SK-N-SH (cell line): ENCODE measurements around the gene ACTN4. TPM values are rescaled to one million over a fixed set of nuclear protein-coding genes. Genes with fewer than 3 reads are reported as not detected.

Source experiments
- CTCF ChIA-PET: fragments of 300-600, 350-600 bp; formaldehyde crosslinking; extraction: SDS; loops from one replicate; lab custom pipeline; 2021; lab: Yijun Ruan, JAX
- POLR2A ChIA-PET: fragments of 350-600 bp; sonication (Branson Sonifier 250); formaldehyde crosslinking; extraction: SDS; loops from one replicate; lab custom pipeline; 2020; ENCODE audit warnings: antibody characterized with exemption, inconsistent platforms; lab: Yijun Ruan, JAX
- DNase-seq: peaks from one replicate; pipeline ENCODE4 v3.0.0; 2012
- H2AFZ ChIP-seq: fragments of 200-600 bp; sonication (generic); 2 replicates; pipeline ENCODE4 v1.8.1; 2016; ENCODE audit warnings: antibody characterized with exemption, mild to moderate bottlenecking, low read depth
- H3F3A ChIP-seq: fragments of 200-600 bp; sonication (generic); replicated peaks from 2 replicates; pipeline ENCODE3; 2016; ENCODE audit warnings: antibody characterized with exemption, mild to moderate bottlenecking; ENCODE audit not compliant: insufficient read depth
- H3K27ac ChIP-seq, 2 experiments: fragments of 200-500 bp in 1 of 2; fragments of 200-600 bp in 1 of 2; sonication (Bioruptor generic) in 1 of 2; sonication (generic), shearing (Covaris generic) in 1 of 2; 2 replicates each; pipeline versions ENCODE4 v1.5.1 to v1.6.1; 2014 to 2016; ENCODE audit warnings: low read depth in 2 of 2, inconsistent platforms in 1 of 2, low read length in 1 of 2, mild to moderate bottlenecking in 1 of 2, mixed read lengths in 1 of 2
- H3K27me3 ChIP-seq: fragments of 200-600 bp; sonication (generic), shearing (Covaris generic); 2 replicates; pipeline ENCODE4 v1.6.1; 2016; ENCODE audit warnings: mixed run types; ENCODE audit not compliant: insufficient read depth
- H3K36me3 ChIP-seq, 2 experiments: fragments of 200-500 bp in 1 of 2; fragments of 200-600 bp in 1 of 2; sonication (Bioruptor generic) in 1 of 2; sonication (generic) in 1 of 2; replicated peaks in 1 of 2; 2 replicates each; pipeline versions ENCODE3 to v1.5.1; 2014 to 2016; ENCODE audit warnings: low read length in 1 of 2, mild to moderate bottlenecking in 1 of 2; ENCODE audit not compliant: insufficient read depth in 2 of 2, control insufficient read depth in 1 of 2
- H3K4me1 ChIP-seq, 2 experiments: fragments of 200-500 bp in 1 of 2; fragments of 200-600 bp in 1 of 2; sonication (Bioruptor generic) in 1 of 2; sonication (generic), shearing (Covaris generic) in 1 of 2; 2 replicates each; pipeline versions ENCODE4 v1.5.1 to v1.6.1; 2014 to 2016; ENCODE audit warnings: low read depth in 1 of 2, low read length in 1 of 2, mixed run types in 1 of 2; ENCODE audit not compliant: insufficient read depth in 2 of 2, control insufficient read depth in 1 of 2
- H3K4me2 ChIP-seq: fragments of 200-600 bp; sonication (generic), shearing (Covaris generic); 2 replicates; pipeline ENCODE4 v1.6.1; 2017; ENCODE audit warnings: mixed run types
- H3K4me3 ChIP-seq, 2 experiments: fragments of 200-500 bp in 1 of 2; fragments of 200-600 bp in 1 of 2; sonication (Bioruptor generic) in 1 of 2; sonication (generic), shearing (Covaris generic) in 1 of 2; 2 replicates each; pipeline versions ENCODE4 v1.5.1 to v1.8.1; 2014 to 2016; ENCODE audit warnings: low read depth in 2 of 2, inconsistent platforms in 1 of 2, low read length in 1 of 2, mild to moderate bottlenecking in 1 of 2, mixed read lengths in 1 of 2, moderate library complexity in 1 of 2
- H3K79me2 ChIP-seq: fragments of 200-600 bp; sonication (generic); 2 replicates; pipeline ENCODE4 v1.8.1; 2017; ENCODE audit warnings: mild to moderate bottlenecking; ENCODE audit not compliant: insufficient read depth
- H3K9ac ChIP-seq: fragments of 200-600 bp; sonication (generic); 2 replicates; pipeline ENCODE4 v1.6.1; 2017; ENCODE audit warnings: mixed run types
- H3K9me2 ChIP-seq: fragments of 200-600 bp; sonication (generic); 2 replicates; pipeline ENCODE4 v1.6.1; 2017; ENCODE audit warnings: mixed run types
- H3K9me3 ChIP-seq: fragments of 200-600 bp; sonication (generic); 2 replicates; pipeline ENCODE4 v1.6.1; 2017; ENCODE audit warnings: mixed run types, mild to moderate bottlenecking, moderate library complexity
- H4K20me1 ChIP-seq: fragments of 200-600 bp; sonication (generic); 2 replicates; pipeline ENCODE4 v1.6.1; 2017; ENCODE audit warnings: mild to moderate bottlenecking, mixed run types; ENCODE audit not compliant: insufficient read depth
- EP300 ChIP-seq, 2 experiments: IDR thresholded peaks; 2 replicates each; pipeline versions ENCODE4 v1.4.0 to v1.6.1; 2012; ENCODE audit warnings: borderline replicate concordance in 1 of 2, low read depth in 1 of 2, low read length in 1 of 2
- GABPA ChIP-seq: IDR thresholded peaks from 2 replicates; pipeline ENCODE4 v1.4.0; 2012; ENCODE audit warnings: low read depth, mild to moderate bottlenecking
- GATA2 ChIP-seq: sonication (generic); formaldehyde crosslinking; IDR thresholded peaks from 2 replicates; pipeline ENCODE4 v1.5.0; 2020; ENCODE audit warnings: mild to moderate bottlenecking, missing genetic modification reagents
- MEF2A ChIP-seq: IDR thresholded peaks from 2 replicates; pipeline ENCODE4 v1.4.0; 2012; ENCODE audit warnings: low read depth, borderline replicate concordance
- MXI1 ChIP-seq: IDR thresholded peaks from 2 replicates; pipeline ENCODE4 v1.6.1; 2012; ENCODE audit warnings: mild to moderate bottlenecking, low read depth, low read length, improper control_type of control experiment
- NFIC ChIP-seq: IDR thresholded peaks from 2 replicates; pipeline ENCODE4 v1.4.0; 2012; ENCODE audit warnings: borderline replicate concordance
- POLR2AphosphoS5 ChIP-seq: IDR thresholded peaks from 2 replicates; pipeline ENCODE4 v1.6.1; 2012; ENCODE audit warnings: low read depth, low read length
- RFX5 ChIP-seq: IDR thresholded peaks from 2 replicates; pipeline ENCODE4 v1.6.1; 2012; ENCODE audit warnings: mild to moderate bottlenecking, improper control_type of control experiment, low read length
- SMC3 ChIP-seq: IDR thresholded peaks from 2 replicates; pipeline ENCODE4 v1.6.1; 2012; ENCODE audit warnings: low read depth, low read length, improper control_type of control experiment
- TAF1 ChIP-seq: IDR thresholded peaks from 2 replicates; pipeline ENCODE4 v1.6.1; 2012; ENCODE audit warnings: low read depth, mild to moderate bottlenecking, low read length, moderate library complexity, borderline replicate concordance
- TCF12 ChIP-seq: IDR thresholded peaks from 2 replicates; pipeline ENCODE4 v1.4.0; 2012
- WGBS: methylation state at CpG from one replicate; pipeline ENCODE4 v1.1.6; 2017; ENCODE audit warnings: low lambda C conversion rate; 5-methylcytosine and 5-hydroxymethylcytosine counted together
- polyA plus RNA-seq, 3 experiments: library from polyadenylated mRNA; depleted of rRNA; stranded (reverse); fragments of >200 nt; gene quantifications; 2 replicates each; pipeline ENCODE4 v1.2.3, GENCODE V29; 2012
- TF ChIP-seq, protein P1 (sequence below): IDR thresholded peaks from 2 replicates; pipeline ENCODE4 v1.4.0; 2012; ENCODE audit warnings: low read depth, borderline replicate concordance
- TF ChIP-seq, protein P2 (sequence below): IDR thresholded peaks from 2 replicates; pipeline ENCODE4 v1.4.0; 2012; ENCODE audit warnings: low read depth, borderline replicate concordance
- TF ChIP-seq, protein P3 (sequence below): fragments of 150-350 bp; IDR thresholded peaks from 2 replicates; pipeline ENCODE4 v1.6.1; 2016; ENCODE audit warnings: mild to moderate bottlenecking, low read depth, low read length

Gene ACTN4
- polyA plus RNA-seq, 1 of the 3 experiments (the other 2 are of a cell fraction) = 598 TPM

DNA sequence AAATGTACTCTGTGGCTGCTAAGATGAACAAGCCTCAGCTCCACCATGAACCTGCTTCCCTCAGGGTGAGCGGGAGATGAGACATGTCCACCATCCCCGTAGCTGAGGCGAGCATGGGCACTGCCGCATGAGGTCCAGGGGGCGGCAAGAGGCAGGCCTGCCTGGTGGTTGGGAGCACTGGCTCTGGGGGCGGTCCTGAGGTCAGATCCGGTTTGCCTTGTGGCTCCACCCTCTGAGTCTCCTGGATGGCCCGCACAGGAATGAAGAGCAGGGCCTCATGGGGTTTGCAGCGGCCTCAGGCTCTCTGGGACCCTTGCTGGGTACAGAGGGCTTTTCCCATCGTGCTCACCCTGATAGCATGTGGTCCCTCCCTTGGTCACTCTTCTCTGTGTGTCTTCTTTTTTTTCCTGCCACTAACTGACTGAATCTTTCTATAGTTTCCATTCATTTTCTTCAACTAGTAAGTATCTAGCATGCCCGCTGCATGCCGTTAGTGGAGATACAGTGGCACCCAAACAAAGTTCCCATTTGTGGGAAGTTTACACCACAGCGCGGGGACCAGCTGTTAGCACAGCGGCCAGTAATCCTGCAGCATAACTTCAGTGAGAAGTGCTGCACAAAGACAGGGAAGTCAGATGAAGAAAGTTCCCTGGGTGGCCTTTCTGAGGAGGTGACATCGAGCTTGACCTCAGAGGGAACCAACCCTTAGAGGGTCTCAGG lies 59.5 kb downstream of the ACTN4 start:
- CTCF ChIA-PET = no interaction called here
- no peak overlapping the region for H3K4me2 ChIP-seq
- no peak overlapping the region for H3K4me3 ChIP-seq
- H3K27ac ChIP-seq = peak overlapping the region; percentile 15 to 35; a peak in 2 of 4 replicates
- no peak overlapping the region; the same call in 1 of the 2 replicates for H3K9ac ChIP-seq
- peaks cover 0 to 6% of the 10 kb centered on the region in 2 experiments; a peak in 2 of 4 replicates for H3K4me1 ChIP-seq
- WGBS = 96% methylated on average over 11 of the region's 16 CpGs
- H4K20me1 ChIP-seq = peaks cover 23% of the 10 kb centered on the region; the same call in 1 of the 2 replicates
- no peaks in the 10 kb centered on the region for H3K27me3 ChIP-seq
- POLR2A ChIA-PET = interaction anchor here (0.9 kb wide), 1 partner anchor 17 kb away, joined by 3 read pairs; no protein-coding TSS in a partner anchor
- H3K79me2 ChIP-seq = peaks cover 92% of the 10 kb centered on the region
- no peak overlapping the region for H2AFZ ChIP-seq
- no peak for DNase-seq
- H3F3A ChIP-seq = peaks cover 7% of the 10 kb centered on the region
- H3K36me3 ChIP-seq = peaks cover 48 to 88% of the 10 kb centered on the region in 2 experiments
- H3K9me2 ChIP-seq = no peaks in the 10 kb centered on the region
- TF ChIP-seq TCF12 (no peak), EP300 (IDR thresholded peaks at IDR 0.05; ENCODE audit: borderline replicate concordance in 1 of 2, low read depth in 1 of 2, low read length in 1 of 2) (no peak)
- no peaks in the 10 kb centered on the region for H3K9me3 ChIP-seq

DNA sequence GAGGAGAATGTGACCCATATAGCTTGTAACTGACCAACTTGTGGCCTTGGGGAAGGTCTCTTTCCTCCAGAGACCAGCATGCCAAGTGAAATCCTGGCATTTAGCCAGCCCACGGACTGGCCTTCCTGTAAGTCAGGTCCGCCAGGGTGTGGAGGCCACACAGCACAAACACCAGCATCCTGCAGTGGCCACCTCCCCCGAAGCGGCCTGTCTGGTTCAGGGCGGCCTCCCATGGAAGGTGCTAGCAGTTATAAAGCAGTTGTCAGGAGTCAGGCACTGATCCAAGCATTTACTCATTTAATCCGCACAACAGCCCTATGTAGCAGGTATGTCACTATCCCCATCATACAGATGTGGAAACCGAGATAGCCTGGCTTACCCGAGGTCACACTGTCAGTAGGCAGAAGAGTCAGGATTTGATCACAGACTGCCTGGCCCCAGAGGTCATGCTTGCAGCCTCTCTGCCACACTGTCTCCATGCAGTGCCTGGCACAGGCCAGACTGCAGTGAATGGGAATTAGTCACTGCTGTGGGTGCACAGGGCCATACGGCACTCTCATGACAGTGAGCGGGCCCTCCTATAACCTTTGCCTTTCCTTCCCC lies 60.2 kb downstream of the ACTN4 start:
- H3K9me2 ChIP-seq = no peaks in the 10 kb centered on the region
- peak overlapping the region; percentile 7 to 35; a peak in 1 of 4 replicates for H3K27ac ChIP-seq
- CTCF ChIA-PET = interaction anchor here (1.6 kb wide), 1 partner anchor 73 kb away, joined by 3 read pairs; no protein-coding TSS in a partner anchor
- H3K27me3 ChIP-seq = no peaks in the 10 kb centered on the region
- no peak overlapping the region for H2AFZ ChIP-seq
- peaks cover 52 to 88% of the 10 kb centered on the region in 2 experiments for H3K36me3 ChIP-seq
- WGBS = 92% methylated on average over 8 of the region's 10 CpGs
- TF ChIP-seq, protein P1, sequence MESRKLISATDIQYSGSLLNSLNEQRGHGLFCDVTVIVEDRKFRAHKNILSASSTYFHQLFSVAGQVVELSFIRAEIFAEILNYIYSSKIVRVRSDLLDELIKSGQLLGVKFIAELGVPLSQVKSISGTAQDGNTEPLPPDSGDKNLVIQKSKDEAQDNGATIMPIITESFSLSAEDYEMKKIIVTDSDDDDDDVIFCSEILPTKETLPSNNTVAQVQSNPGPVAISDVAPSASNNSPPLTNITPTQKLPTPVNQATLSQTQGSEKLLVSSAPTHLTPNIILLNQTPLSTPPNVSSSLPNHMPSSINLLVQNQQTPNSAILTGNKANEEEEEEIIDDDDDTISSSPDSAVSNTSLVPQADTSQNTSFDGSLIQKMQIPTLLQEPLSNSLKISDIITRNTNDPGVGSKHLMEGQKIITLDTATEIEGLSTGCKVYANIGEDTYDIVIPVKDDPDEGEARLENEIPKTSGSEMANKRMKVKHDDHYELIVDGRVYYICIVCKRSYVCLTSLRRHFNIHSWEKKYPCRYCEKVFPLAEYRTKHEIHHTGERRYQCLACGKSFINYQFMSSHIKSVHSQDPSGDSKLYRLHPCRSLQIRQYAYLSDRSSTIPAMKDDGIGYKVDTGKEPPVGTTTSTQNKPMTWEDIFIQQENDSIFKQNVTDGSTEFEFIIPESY = no peak
- peak; percentile 40; the same call in 1 of the 2 replicates for TF ChIP-seq NFIC
- H3F3A ChIP-seq = peaks cover 6% of the 10 kb centered on the region
- H3K9ac ChIP-seq = no peak overlapping the region
- no peaks in the 10 kb centered on the region for H3K9me3 ChIP-seq
- DNase-seq = no peak
- H3K79me2 ChIP-seq = peaks cover 88% of the 10 kb centered on the region
- H3K4me2 ChIP-seq = no peak overlapping the region
- POLR2A ChIA-PET = no interaction called here
- no peak overlapping the region for H3K4me3 ChIP-seq
- peaks cover 22% of the 10 kb centered on the region; the same call in 1 of the 2 replicates for H4K20me1 ChIP-seq
- H3K4me1 ChIP-seq = peaks cover 0 to 6% of the 10 kb centered on the region in 2 experiments; a peak in 2 of 4 replicates

DNA sequence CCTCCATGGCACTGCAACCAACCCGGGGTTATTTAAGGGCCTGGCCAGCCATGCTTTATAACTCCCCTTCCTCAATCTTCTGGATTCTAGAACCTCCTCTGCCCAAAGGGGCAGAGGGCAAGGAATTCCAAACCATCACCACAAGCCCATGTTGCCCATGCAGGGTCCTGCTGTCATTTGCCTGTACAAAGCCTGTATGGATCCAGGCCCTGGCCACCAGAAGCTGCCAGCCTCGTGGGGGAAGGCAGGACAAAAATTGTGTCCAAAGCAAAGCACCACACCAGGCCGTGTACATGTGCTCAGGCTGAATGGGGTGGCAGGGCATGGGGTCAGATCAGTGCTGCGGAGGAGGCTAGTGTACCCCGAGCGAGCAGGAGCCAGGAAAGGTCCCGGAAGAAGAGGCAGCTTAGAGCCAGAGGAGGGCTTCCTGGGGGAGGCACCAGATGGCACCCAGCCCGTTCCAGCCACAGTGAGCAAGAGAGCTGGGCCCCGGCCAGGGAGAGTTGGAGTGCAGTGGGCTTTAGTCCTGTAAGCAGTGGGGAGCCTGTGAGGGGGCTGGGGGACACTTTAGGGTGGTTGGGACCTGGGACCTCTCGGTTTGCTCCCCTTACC lies 61.1 kb downstream of the ACTN4 start:
- H3K79me2 ChIP-seq = peaks cover 87% of the 10 kb centered on the region
- H3K4me2 ChIP-seq = no peak overlapping the region
- ChIA-PET CTCF (interaction anchor here (1.6 kb wide), 1 partner anchor 74 kb away, joined by 3 read pairs; no protein-coding TSS in a partner anchor), POLR2A (no interaction called here)
- no peak overlapping the region for H3K4me3 ChIP-seq
- H4K20me1 ChIP-seq = peaks cover 21% of the 10 kb centered on the region; the same call in 1 of the 2 replicates
- no peak overlapping the region for H2AFZ ChIP-seq
- H3K4me1 ChIP-seq = peaks cover 0 to 6% of the 10 kb centered on the region in 2 experiments; a peak in 2 of 4 replicates
- no peaks in the 10 kb centered on the region for H3K27me3 ChIP-seq
- WGBS = 93% methylated on average over 10 of the region's 10 CpGs
- peaks cover 6% of the 10 kb centered on the region for H3F3A ChIP-seq
- H3K9ac ChIP-seq = no peak overlapping the region
- H3K9me2 ChIP-seq = no peaks in the 10 kb centered on the region
- peaks cover 54 to 94% of the 10 kb centered on the region in 2 experiments for H3K36me3 ChIP-seq
- DNase-seq = no peak
- H3K27ac ChIP-seq = 0 out of 4 replicates have a peak overlapping the region, but pooled peaks of 1 of the 2 experiments have one; percentile 7
- H3K9me3 ChIP-seq = no peaks in the 10 kb centered on the region
- TF ChIP-seq GATA2 (CRISPR knock-in tag) (no peak), GABPA (no peak), TAF1 (no peak), SMC3 (no peak), MXI1 (no peak), RFX5 (no peak), POLR2AphosphoS5 (no peak), MEF2A (no peak)
- TF ChIP-seq, protein P2, sequence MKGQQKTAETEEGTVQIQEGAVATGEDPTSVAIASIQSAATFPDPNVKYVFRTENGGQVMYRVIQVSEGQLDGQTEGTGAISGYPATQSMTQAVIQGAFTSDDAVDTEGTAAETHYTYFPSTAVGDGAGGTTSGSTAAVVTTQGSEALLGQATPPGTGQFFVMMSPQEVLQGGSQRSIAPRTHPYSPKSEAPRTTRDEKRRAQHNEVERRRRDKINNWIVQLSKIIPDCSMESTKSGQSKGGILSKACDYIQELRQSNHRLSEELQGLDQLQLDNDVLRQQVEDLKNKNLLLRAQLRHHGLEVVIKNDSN = no peak
- TF ChIP-seq, protein P3, sequence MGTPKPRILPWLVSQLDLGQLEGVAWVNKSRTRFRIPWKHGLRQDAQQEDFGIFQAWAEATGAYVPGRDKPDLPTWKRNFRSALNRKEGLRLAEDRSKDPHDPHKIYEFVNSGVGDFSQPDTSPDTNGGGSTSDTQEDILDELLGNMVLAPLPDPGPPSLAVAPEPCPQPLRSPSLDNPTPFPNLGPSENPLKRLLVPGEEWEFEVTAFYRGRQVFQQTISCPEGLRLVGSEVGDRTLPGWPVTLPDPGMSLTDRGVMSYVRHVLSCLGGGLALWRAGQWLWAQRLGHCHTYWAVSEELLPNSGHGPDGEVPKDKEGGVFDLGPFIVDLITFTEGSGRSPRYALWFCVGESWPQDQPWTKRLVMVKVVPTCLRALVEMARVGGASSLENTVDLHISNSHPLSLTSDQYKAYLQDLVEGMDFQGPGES = no peak
